Measurements from ENCODE around the gene PDZD2.
A peak's percentile ranks its signal among the peaks of the same experiment; 100 is the strongest.
"Not testable (repeated sequence)": the region's sequence is repeated elsewhere in the genome, so short reads cannot be mapped to it uniquely, and the experiment has no call there.

PDZD2 gene

GRCh38 chr5:31771500-31771899 is 132.6 kb downstream of the PDZD2 start:
- no peak for DNase-seq

GRCh38 chr5:31776294-31776693 is 137.4 kb downstream of the PDZD2 start:
- not testable (repeated sequence) for DNase-seq

GRCh38 chr5:31776976-31777651 is 138.2 kb downstream of the PDZD2 start:
- no peak for DNase-seq

- DNase-seq: no peak
These were observed 142.8 kb downstream of the PDZD2 start for GRCh38 chr5:31781772-31782171.

- no peak for DNase-seq
These were observed 144.2 kb downstream of the PDZD2 start for GRCh38 chr5:31783086-31783645.

GRCh38 chr5:31783731-31784130 is 144.8 kb downstream of the PDZD2 start:
- DNase-seq: no peak

GRCh38 chr5:31786090-31786631 is 147.2 kb downstream of the PDZD2 start:
- no peak for DNase-seq

- no peak for DNase-seq
These were observed 155.1 kb downstream of the PDZD2 start for GRCh38 chr5:31794009-31794408.

- no peak for DNase-seq
These were observed 159.2 kb downstream of the PDZD2 start for GRCh38 chr5:31798168-31798567.

- no peak for DNase-seq
These were observed 161.4 kb downstream of the PDZD2 start for GRCh38 chr5:31800351-31800750.

GRCh38 chr5:31805785-31806400 is 167.0 kb downstream of the PDZD2 start:
- no peak for DNase-seq

- no peak for DNase-seq
These were observed 167.6 kb downstream of the PDZD2 start for GRCh38 chr5:31806561-31806960.

- no peak for DNase-seq
These were observed 169.0 kb downstream of the PDZD2 start for GRCh38 chr5:31807789-31808540.

GRCh38 chr5:31809050-31809870 is 170.3 kb downstream of the PDZD2 start:
- peak; percentile 62 for DNase-seq

GRCh38 chr5:31811210-31811609 is 172.3 kb downstream of the PDZD2 start:
- no peak for DNase-seq

GRCh38 chr5:31815376-31815775 is 176.4 kb downstream of the PDZD2 start:
- no peak for DNase-seq

- no peak for DNase-seq
These were observed 181.1 kb downstream of the PDZD2 start for GRCh38 chr5:31819926-31820516.

- DNase-seq: no peak
These were observed 184.5 kb downstream of the PDZD2 start for GRCh38 chr5:31823472-31823871.

GRCh38 chr5:31824869-31825517 is 186.1 kb downstream of the PDZD2 start:
- no peak for DNase-seq

GRCh38 chr5:31825518-31826068 is 186.7 kb downstream of the PDZD2 start:
- DNase-seq: peak; percentile 64

GRCh38 chr5:31827867-31828266 is 188.9 kb downstream of the PDZD2 start:
- no peak for DNase-seq
